HepG2 (cell line): ENCODE results near the gene AFF4. TPM values are rescaled to one million over a fixed set of nuclear protein-coding genes. Genes with fewer than 3 reads are reported as not detected.
A peak's percentile ranks its signal among the peaks of the same experiment; 100 is the strongest.

Experiments
- KDM5B ChIP-seq: sonication (generic); formaldehyde crosslinking; IDR thresholded peaks from 2 replicates; pipeline ENCODE4 v1.4.0; 2020; ENCODE audit warnings: missing genetic modification reagents, mild to moderate bottlenecking, borderline replicate concordance
- MEF2D ChIP-seq: sonication (generic); formaldehyde crosslinking; IDR thresholded peaks from 2 replicates; pipeline ENCODE4 v1.5.1; 2020; ENCODE audit warnings: mild to moderate bottlenecking, missing genetic modification reagents
- MIXL1 ChIP-seq: IDR thresholded peaks from 2 replicates; pipeline ENCODE4 v1.6.1; 2016
- PHF8 ChIP-seq: sonication (generic); formaldehyde crosslinking; IDR thresholded peaks from 2 replicates; pipeline ENCODE4 v1.5.0; 2020; ENCODE audit warnings: missing genetic modification reagents
- RNF2 ChIP-seq: fragments of 450-650 bp; conservative IDR thresholded peaks from 2 replicates; pipeline ENCODE4 v1.6.1; 2016; ENCODE audit warnings: low read depth
- SOX13 ChIP-seq, 3 experiments: fragments of 450-650 bp in 1 of 3; sonication (generic) in 1 of 3; formaldehyde crosslinking in 1 of 3; IDR thresholded peaks in 2 of 3; conservative IDR thresholded peaks in 1 of 3; 2 replicates each; pipeline versions ENCODE4 v1.5.0 to v1.6.1; 2016 to 2020; ENCODE audit warnings: antibody characterized with exemption in 1 of 3, mild to moderate bottlenecking in 1 of 3, missing compliant biosample characterization in 1 of 3, missing genetic modification reagents in 1 of 3, moderate library complexity in 1 of 3
- ZMYM3 ChIP-seq: sonication (generic); formaldehyde crosslinking; IDR thresholded peaks from 2 replicates; pipeline ENCODE4 v1.5.1; 2020; ENCODE audit warnings: mild to moderate bottlenecking, missing genetic modification reagents
- ZNF263 ChIP-seq: sonication (generic); formaldehyde crosslinking; IDR thresholded peaks from 2 replicates; pipeline ENCODE4 v1.4.0; 2020; ENCODE audit warnings: missing genetic modification reagents
- ZNF354B ChIP-seq: sonication (generic); formaldehyde crosslinking; IDR thresholded peaks from 2 replicates; pipeline ENCODE4 v1.8.0; 2022; ENCODE audit warnings: mild to moderate bottlenecking, missing genetic modification reagents
- ZNF672 ChIP-seq: sonication (generic); formaldehyde crosslinking; IDR thresholded peaks from 2 replicates; pipeline ENCODE4 v1.8.1; 2022; ENCODE audit warnings: missing genetic modification reagents
- ZNF703 ChIP-seq: sonication (generic); formaldehyde crosslinking; IDR thresholded peaks from 2 replicates; pipeline ENCODE4 v1.5.1; 2020; ENCODE audit warnings: missing genetic modification reagents, mild to moderate bottlenecking, moderate library complexity, borderline replicate concordance
- ZNF878 ChIP-seq: sonication (generic); formaldehyde crosslinking; IDR thresholded peaks from 2 replicates; pipeline ENCODE4 v1.8.1; 2023; ENCODE audit warnings: mild to moderate bottlenecking, missing genetic modification reagents, moderate library complexity
- polyA plus RNA-seq, 8 experiments: library from polyadenylated mRNA; depleted of rRNA in 3 of 8; stranded (reverse) in 7 of 8; unstranded in 1 of 8; fragments of >200 nt; fragmentation: Illumina TruSeq in 4 of 8; extraction: Trizol in 4 of 8; gene quantifications; 2 replicates each; pipeline versions ENCODE4 v1.2.1 to v1.2.3, GENCODE V29; 2011 to 2016; ENCODE audit warnings: low read depth in 4 of 8, missing spikeins in 1 of 8, mixed read lengths in 1 of 8; ENCODE audit not compliant: insufficient read depth in 1 of 8
- total RNA-seq, 5 experiments: library from RNA; depleted of rRNA; stranded (reverse); fragments of >200 nt; fragmentation: Illumina TruSeq; extraction: Trizol; gene quantifications; 2 replicates each; pipeline ENCODE4 v1.2.3, GENCODE V29; 2016; ENCODE audit warnings: low read depth in 1 of 5
- TF ChIP-seq, protein P1 (sequence below): sonication (generic); formaldehyde crosslinking; IDR thresholded peaks from 2 replicates; pipeline ENCODE4 v1.4.0; 2020; ENCODE audit warnings: mild to moderate bottlenecking, missing genetic modification reagents
- TF ChIP-seq, protein P2 (sequence below): IDR thresholded peaks from 2 replicates; pipeline ENCODE4 v1.6.1; 2016; ENCODE audit warnings: missing biosample characterization, missing genetic modification reagents, low read depth
- TF ChIP-seq, protein P3 (sequence below): sonication (generic); formaldehyde crosslinking; IDR thresholded peaks from 2 replicates; pipeline ENCODE4 v1.5.0; 2020; ENCODE audit warnings: mild to moderate bottlenecking, low read depth, missing genetic modification reagents, borderline replicate concordance
- TF ChIP-seq, protein P4 (sequence below): sonication (generic); formaldehyde crosslinking; IDR thresholded peaks from 2 replicates; pipeline ENCODE4 v1.5.0; 2020; ENCODE audit warnings: missing genetic modification reagents

The AFF4 gene
- total and polyA plus RNA-seq, 2 of the 13 experiments (the other 11 are each of a cell fraction or from before 2014, with no cell fraction given) = 22.1 to 25.5 TPM

DNA sequence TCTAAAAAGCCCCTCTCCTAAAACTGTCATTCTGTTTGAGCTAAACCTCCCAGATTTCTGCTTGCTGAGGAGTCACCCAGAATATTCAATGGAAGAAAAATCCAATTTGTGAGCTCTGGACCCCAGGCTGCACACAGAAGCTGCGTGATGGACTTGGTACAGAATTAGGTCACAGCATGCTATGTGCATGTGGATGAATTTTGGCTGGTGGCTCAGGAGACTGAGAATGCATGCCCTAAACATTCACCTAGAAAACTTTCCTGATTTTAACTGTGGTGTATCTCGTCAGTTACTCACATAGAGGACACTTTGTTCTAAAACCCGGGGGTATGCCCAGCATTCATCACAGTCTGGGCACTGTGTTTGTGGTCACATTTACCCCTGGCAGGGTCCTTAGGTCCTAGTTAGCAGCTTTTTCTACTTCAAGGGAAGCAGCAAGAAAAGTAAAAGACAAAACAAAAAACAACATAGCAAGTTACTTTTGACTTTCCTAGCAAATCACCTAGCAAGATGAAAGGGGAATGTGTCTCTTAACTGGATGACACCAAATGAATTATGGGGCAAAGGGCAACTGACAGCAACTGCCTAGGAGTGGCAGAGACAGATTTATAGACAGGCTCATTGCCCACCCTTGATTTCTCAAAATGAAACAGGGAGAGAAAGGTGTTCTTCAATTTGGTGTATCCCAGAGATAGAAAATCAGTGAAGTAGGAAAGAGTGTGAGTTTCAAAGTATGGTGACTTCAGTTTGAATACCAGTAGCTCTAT is 124.7 kb downstream of the AFF4 start (continued):
- TF ChIP-seq, protein P1, sequence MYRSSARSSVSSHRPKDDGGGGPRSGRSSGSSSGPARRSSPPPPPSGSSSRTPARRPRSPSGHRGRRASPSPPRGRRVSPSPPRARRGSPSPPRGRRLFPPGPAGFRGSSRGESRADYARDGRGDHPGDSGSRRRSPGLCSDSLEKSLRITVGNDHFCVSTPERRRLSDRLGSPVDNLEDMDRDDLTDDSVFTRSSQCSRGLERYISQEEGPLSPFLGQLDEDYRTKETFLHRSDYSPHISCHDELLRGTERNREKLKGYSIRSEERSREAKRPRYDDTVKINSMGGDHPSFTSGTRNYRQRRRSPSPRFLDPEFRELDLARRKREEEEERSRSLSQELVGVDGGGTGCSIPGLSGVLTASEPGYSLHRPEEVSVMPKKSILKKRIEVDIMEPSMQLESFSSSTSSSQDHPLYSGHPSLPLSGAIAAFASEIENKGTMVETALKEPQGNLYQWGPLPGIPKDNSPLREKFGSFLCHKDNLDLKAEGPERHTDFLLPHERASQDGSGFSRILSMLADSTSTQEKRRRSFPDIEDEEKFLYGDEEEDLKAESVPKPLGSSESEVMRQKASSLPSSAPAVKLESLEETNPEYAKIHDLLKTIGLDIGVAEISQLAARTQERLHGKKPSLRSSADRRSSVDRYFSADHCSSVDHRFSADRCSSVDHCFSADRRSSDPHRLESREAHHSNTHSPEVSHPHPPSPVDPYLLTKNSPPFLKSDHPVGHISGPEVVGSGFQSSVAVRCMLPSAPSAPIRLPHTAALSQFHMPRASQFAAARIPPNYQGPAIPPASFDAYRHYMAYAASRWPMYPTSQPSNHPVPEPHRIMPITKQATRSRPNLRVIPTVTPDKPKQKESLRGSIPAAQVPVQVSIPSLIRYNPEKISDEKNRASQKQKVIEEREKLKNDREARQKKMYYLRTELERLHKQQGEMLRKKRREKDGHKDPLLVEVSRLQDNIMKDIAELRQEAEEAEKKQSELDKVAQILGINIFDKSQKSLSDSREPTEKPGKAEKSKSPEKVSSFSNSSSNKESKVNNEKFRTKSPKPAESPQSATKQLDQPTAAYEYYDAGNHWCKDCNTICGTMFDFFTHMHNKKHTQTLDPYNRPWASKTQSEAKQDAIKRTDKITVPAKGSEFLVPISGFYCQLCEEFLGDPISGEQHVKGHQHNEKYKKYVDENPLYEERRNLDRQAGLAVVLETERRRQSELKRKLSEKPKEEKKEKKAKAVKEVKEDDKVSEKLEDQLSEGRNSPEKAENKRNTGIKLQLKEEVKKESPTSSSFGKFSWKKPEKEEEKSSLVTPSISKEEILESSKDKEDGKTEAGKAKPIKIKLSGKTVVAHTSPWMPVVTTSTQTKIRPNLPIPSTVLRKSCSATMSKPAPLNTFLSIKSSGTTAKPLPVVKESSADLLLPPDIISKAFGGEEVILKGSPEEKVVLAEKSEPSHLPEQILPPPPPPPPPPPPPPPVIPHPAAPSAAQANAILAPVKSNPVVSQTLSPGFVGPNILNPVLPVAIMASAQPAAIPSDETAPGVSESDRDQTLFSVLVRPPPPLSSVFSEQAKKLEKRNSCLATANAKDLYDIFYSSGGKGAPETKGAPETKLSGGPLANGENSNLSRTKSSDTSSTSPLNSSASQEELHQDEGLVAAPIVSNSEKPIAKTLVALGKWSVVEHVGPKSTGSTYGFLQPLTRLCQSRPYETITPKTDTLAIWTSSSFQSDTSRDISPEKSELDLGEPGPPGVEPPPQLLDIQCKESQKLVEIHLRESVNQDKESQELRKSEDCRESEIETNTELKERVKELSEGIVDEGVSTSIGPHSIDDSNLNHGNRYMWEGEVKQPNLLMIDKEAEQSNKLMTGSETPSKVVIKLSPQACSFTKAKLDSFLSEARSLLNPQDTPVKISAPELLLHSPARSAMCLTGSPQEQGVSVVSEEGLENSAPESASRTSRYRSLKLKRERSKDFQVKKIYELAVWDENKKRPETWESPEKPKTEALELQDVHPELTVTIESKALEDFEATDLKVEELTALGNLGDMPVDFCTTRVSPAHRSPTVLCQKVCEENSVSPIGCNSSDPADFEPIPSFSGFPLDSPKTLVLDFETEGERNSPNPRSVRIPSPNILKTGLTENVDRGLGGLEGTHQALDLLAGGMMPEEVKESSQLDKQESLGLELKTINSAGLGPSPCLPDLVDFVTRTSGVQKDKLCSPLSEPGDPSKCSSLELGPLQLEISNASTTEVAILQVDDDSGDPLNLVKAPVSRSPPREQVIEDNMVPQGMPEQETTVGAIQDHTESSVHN (CRISPR knock-in tag) = no peak
- TF ChIP-seq ZNF263 (CRISPR knock-in tag) (no peak), ZNF672 (CRISPR knock-in tag) (no peak), SOX13 (IDR thresholded peaks at IDR 0.05) (no peak), SOX13 (CRISPR knock-in tag; conservative IDR thresholded peaks at IDR 0.05 in 1 of 2, IDR thresholded peaks at IDR 0.05 in 1 of 2) (no peak), ZNF878 (no peak), MIXL1 (CRISPR knock-in tag) (peak; percentile 64; the same call in 1 of the 2 replicates), PHF8 (no peak), KDM5B (CRISPR knock-in tag) (no peak; the same call in 1 of the 2 replicates), ZNF354B (CRISPR knock-in tag) (no peak), MEF2D (CRISPR knock-in tag) (no peak), RNF2 (no peak), ZNF703 (CRISPR knock-in tag) (no peak), ZMYM3 (CRISPR knock-in tag) (no peak)
- TF ChIP-seq, protein P2, sequence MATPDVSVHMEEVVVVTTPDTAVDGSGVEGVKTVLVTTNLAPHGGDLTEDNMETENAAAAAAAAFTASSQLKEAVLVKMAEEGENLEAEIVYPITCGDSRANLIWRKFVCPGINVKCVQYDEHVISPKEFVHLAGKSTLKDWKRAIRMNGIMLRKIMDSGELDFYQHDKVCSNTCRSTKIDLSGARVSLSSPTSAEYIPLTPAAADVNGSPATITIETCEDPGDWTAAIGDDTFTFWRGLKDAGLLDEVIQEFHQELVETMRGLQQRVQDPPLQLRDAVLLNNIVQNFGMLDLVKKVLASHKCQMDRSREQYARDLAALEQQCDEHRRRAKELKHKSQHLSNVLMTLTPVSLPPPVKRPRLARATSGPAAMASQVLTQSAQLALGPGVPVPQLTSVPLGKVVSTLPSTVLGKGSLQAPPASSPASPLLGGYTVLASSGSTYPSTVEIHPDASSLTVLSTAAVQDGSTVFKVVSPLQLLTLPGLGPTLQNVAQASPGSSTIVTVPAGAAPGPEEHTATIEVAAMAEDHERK (CRISPR knock-in tag) = no peak
- TF ChIP-seq, protein P3, sequence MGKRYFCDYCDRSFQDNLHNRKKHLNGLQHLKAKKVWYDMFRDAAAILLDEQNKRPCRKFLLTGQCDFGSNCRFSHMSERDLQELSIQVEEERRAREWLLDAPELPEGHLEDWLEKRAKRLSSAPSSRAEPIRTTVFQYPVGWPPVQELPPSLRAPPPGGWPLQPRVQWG = no peak
- TF ChIP-seq, protein P4, sequence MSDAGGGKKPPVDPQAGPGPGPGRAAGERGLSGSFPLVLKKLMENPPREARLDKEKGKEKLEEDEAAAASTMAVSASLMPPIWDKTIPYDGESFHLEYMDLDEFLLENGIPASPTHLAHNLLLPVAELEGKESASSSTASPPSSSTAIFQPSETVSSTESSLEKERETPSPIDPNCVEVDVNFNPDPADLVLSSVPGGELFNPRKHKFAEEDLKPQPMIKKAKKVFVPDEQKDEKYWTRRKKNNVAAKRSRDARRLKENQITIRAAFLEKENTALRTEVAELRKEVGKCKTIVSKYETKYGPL (CRISPR knock-in tag) = no peak
